ENCODE measurements around the gene YARS2. TPM values are rescaled to one million over a fixed set of nuclear protein-coding genes. Genes with fewer than 3 reads are reported as not detected.

The YARS2 gene
- polyA plus RNA-seq (2013, experiment 1 of 2): 15.7 TPM
- polyA plus RNA-seq (2013, experiment 2 of 2): 18.2 TPM

DNA sequence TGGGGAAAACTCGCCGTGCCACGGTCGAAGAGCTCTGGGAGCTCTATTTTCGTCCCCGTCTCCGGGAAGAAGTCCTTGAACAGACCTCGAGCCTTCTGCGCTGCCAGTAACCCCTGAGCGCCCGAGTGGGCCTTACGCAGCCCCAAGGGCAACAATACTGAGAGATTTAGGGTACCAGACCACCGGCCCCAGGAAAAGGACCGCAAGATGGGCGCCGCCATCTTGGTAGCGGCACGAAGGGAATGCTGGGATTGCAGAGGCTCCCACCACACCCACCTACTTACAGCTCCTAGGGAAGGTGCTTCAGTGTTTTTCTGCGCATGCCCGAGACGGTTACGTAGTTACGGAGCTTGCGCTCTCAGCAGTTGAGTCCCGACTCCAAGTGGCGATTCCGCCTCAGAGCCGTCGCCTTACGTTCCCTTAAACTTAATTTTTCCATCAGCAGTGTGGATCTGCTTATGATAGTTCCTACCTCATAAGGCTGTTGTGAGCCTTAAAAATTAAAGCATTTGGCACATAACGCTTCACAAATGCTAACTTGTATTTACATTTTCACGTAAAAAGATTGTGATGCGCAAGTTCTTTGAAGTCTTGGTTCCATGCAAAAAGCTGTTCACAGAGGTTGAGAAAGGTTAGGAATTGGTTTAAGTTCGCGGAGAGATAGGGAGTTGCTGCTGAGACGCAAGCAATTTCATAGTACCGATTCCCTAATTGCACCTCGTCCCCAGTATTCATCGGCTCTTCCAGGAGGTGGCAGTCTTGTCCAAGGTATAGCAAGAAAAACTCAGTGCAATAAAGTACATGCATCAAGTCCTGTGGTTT lies at the start of gene YARS2:
Gene YARS2, minus strand, starts transcription at position 244 of the 822 bp plus-strand sequence. Its CDS starts 23 bp downstream, at position 221.
- H2BK15ac ChIP-seq (ENCODE audit: low read depth, poor library complexity, severe bottlenecking): peak within 1 kb of the TSS; percentile 74
- peak within 1 kb of the TSS; percentile 93 for H3K9ac ChIP-seq (ENCODE audit: low read length)
- peaks cover 11 to 30% of the 10 kb centered on the region in 2 experiments for H3K36me3 ChIP-seq (ENCODE audit: control insufficient read depth in 1 of 2, insufficient read depth in 2 of 2, low read depth in 1 of 2, low read length in 2 of 2)
- DNase-seq: peak; percentile 98
- H3K27me3 ChIP-seq (ENCODE audit: control insufficient read depth in 1 of 2, insufficient read depth in 1 of 2, low read length in 2 of 2): no peaks in the 10 kb centered on the region
- peak within 1 kb of the TSS; percentile 88 to 95 for H3K4ac ChIP-seq (ENCODE audit: low read depth in 1 of 2, low read length in 2 of 2)
- H3K18ac ChIP-seq (ENCODE audit: low read depth in 1 of 2, low read length in 2 of 2): peak within 1 kb of the TSS; percentile 90 to 98
- H3K27ac ChIP-seq (ENCODE audit: low read length, poor library complexity, severe bottlenecking): peak within 1 kb of the TSS; percentile 91
- H2AK5ac ChIP-seq (ENCODE audit: low read length, severe bottlenecking): no peak within 1 kb of the TSS
- H2BK120ac ChIP-seq (ENCODE audit: low read depth, low read length): peak within 1 kb of the TSS; percentile 92
- peak within 1 kb of the TSS; percentile 89 for H3K4me2 ChIP-seq (ENCODE audit: low read length, poor library complexity, severe bottlenecking)
- peak within 1 kb of the TSS; percentile 63 for H2BK5ac ChIP-seq (ENCODE audit: low read depth, low read length, poor library complexity, severe bottlenecking)
- H3K4me3 ChIP-seq (ENCODE audit: insufficient read depth in 1 of 2, low read depth in 1 of 2, low read length in 2 of 2): peak within 1 kb of the TSS; percentile 90 to 98
- peaks cover 2% of the 10 kb centered on the region for H3K4me1 ChIP-seq (ENCODE audit: control insufficient read depth, insufficient read depth, low read depth, low read length)
- peaks cover 6% of the 10 kb centered on the region for H3K79me1 ChIP-seq (replicated peaks; ENCODE audit: low read length, poor library complexity, severe bottlenecking)
- peak within 1 kb of the TSS; percentile 96 for H4K91ac ChIP-seq (ENCODE audit: low read length)
- peak within 1 kb of the TSS; percentile 58 for H2AFZ ChIP-seq (ENCODE audit: low read depth, low read length)
- peak within 1 kb of the TSS in 1 of 2 experiments; percentile 8 for H2BK12ac ChIP-seq (ENCODE audit: low read length in 2 of 2)
- under 1% methylated on average over 36 of the region's 39 CpGs for WGBS
- H3K14ac ChIP-seq (ENCODE audit: low read length in 2 of 2): peak within 1 kb of the TSS; percentile 77 to 93
- peak within 1 kb of the TSS; percentile 98 for H4K8ac ChIP-seq (ENCODE audit: low read length)
- peak within 1 kb of the TSS in 1 of 2 experiments; percentile 78 for H3K23ac ChIP-seq (ENCODE audit: low read length in 2 of 2)
- H3K9me3 ChIP-seq (ENCODE audit: control insufficient read depth, low read length): no peaks in the 10 kb centered on the region

DNA sequence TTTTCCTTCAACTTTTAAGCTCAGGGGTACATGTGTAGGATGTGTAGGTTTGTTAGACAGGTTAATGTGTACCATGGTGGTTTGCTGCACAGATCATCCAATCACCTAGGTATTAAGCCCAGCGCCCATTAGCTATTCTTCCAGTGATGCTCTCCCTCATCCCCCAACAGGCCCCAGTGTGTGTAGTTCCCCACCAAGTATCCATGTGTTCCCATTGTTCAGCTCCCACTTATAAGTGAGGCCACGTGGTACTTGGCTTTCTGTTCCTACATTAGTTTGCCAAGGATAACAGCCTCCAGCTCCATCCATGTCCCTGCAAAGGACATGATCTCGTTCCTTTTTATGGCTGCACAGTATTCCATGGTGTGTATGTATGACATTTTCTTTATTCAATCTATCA lies 48.6 kb upstream of the YARS2 start:
- Histone ChIP-seq H3K4ac (ENCODE audit: low read depth in 1 of 2, low read length in 2 of 2) (no peak overlapping the region), H3K27me3 (ENCODE audit: control insufficient read depth in 1 of 2, insufficient read depth in 1 of 2, low read length in 2 of 2) (no peaks in the 10 kb centered on the region), H3K36me3 (ENCODE audit: control insufficient read depth in 1 of 2, insufficient read depth in 2 of 2, low read depth in 1 of 2, low read length in 2 of 2) (no peaks in the 10 kb centered on the region), H3K14ac (ENCODE audit: low read length in 2 of 2) (peak overlapping the region in 1 of 2 experiments; percentile 3), H2AFZ (ENCODE audit: low read depth, low read length) (no peak overlapping the region), H3K9me3 (ENCODE audit: control insufficient read depth, low read length) (peaks cover 4% of the 10 kb centered on the region), H2BK5ac (ENCODE audit: low read depth, low read length, poor library complexity, severe bottlenecking) (no peak overlapping the region), H3K4me2 (ENCODE audit: low read length, poor library complexity, severe bottlenecking) (no peak overlapping the region), H4K8ac (ENCODE audit: low read length) (no peak overlapping the region), H2BK12ac (ENCODE audit: low read length in 2 of 2) (no peak overlapping the region), H2BK120ac (ENCODE audit: low read depth, low read length) (no peak overlapping the region), H4K91ac (ENCODE audit: low read length) (no peak overlapping the region), H2AK5ac (ENCODE audit: low read length, severe bottlenecking) (no peak overlapping the region), H3K79me1 (replicated peaks; ENCODE audit: low read length, poor library complexity, severe bottlenecking) (no peaks in the 10 kb centered on the region), H3K4me1 (ENCODE audit: control insufficient read depth, insufficient read depth, low read depth, low read length) (no peaks in the 10 kb centered on the region), H3K23ac (ENCODE audit: low read length in 2 of 2) (no peak overlapping the region), H3K9ac (ENCODE audit: low read length) (no peak overlapping the region), H3K27ac (ENCODE audit: low read length, poor library complexity, severe bottlenecking) (no peak overlapping the region), H3K18ac (ENCODE audit: low read depth in 1 of 2, low read length in 2 of 2) (no peak overlapping the region), H2BK15ac (ENCODE audit: low read depth, poor library complexity, severe bottlenecking) (no peak overlapping the region), H3K4me3 (ENCODE audit: insufficient read depth in 1 of 2, low read depth in 1 of 2, low read length in 2 of 2) (no peak overlapping the region)
- WGBS: 67% methylated on average over 3 of the region's 3 CpGs
- no peak for DNase-seq

DNA sequence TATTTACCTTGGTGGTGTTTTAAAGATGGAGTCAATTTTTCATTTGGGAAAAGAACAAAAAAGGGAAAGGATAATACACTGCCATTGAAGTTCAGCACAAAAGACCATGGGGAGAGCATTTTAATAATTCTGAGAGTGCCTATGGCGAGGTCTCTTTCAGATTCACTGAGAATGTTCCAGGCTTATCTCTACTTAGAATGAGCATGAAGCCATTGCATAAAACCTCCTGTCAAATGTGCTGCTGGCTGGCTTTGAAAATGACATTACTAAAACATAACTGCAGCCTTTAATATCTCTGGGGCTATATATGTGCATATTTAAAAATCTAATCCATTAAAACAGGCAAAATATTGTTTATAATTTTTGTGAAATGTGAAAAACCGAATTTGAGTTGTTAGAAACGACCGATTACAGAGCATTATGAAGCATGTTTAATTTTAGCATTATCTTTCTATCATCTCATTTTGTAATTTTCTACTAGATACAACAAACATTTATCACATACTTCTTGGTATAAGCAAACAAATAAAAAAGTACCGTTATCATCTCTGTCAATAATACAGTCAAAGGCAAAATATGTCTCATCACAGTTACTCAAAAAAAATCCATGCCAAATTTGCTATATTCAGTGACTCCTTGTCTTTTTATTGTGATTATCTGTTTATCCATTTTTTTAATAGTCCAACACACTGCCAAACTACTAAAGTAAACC lies 45.7 kb upstream of the YARS2 start:
- H2AFZ ChIP-seq (ENCODE audit: low read depth, low read length): no peak overlapping the region
- H3K36me3 ChIP-seq (ENCODE audit: control insufficient read depth in 1 of 2, insufficient read depth in 2 of 2, low read depth in 1 of 2, low read length in 2 of 2): no peaks in the 10 kb centered on the region
- no peak overlapping the region for H2BK5ac ChIP-seq (ENCODE audit: low read depth, low read length, poor library complexity, severe bottlenecking)
- DNase-seq: no peak
- no peaks in the 10 kb centered on the region for H3K79me1 ChIP-seq (replicated peaks; ENCODE audit: low read length, poor library complexity, severe bottlenecking)
- no peaks in the 10 kb centered on the region for H3K27me3 ChIP-seq (ENCODE audit: control insufficient read depth in 1 of 2, insufficient read depth in 1 of 2, low read length in 2 of 2)
- H3K9me3 ChIP-seq (ENCODE audit: control insufficient read depth, low read length): no peaks in the 10 kb centered on the region
- WGBS: 95% methylated on average over 2 of the region's 5 CpGs
- H3K4me2 ChIP-seq (ENCODE audit: low read length, poor library complexity, severe bottlenecking): no peak overlapping the region
- H2AK5ac ChIP-seq (ENCODE audit: low read length, severe bottlenecking): no peak overlapping the region
- H3K4me1 ChIP-seq (ENCODE audit: control insufficient read depth, insufficient read depth, low read depth, low read length): no peaks in the 10 kb centered on the region
- no peak overlapping the region for H2BK12ac ChIP-seq (ENCODE audit: low read length in 2 of 2)
- H3K27ac ChIP-seq (ENCODE audit: low read length, poor library complexity, severe bottlenecking): no peak overlapping the region
- no peak overlapping the region for H3K4me3 ChIP-seq (ENCODE audit: insufficient read depth in 1 of 2, low read depth in 1 of 2, low read length in 2 of 2)
- no peak overlapping the region for H3K23ac ChIP-seq (ENCODE audit: low read length in 2 of 2)
- H2BK15ac ChIP-seq (ENCODE audit: low read depth, poor library complexity, severe bottlenecking): no peak overlapping the region
- no peak overlapping the region for H3K14ac ChIP-seq (ENCODE audit: low read length in 2 of 2)
- no peak overlapping the region for H4K8ac ChIP-seq (ENCODE audit: low read length)
- H4K91ac ChIP-seq (ENCODE audit: low read length): no peak overlapping the region
- H3K9ac ChIP-seq (ENCODE audit: low read length): no peak overlapping the region
- no peak overlapping the region for H3K4ac ChIP-seq (ENCODE audit: low read depth in 1 of 2, low read length in 2 of 2)
- H3K18ac ChIP-seq (ENCODE audit: low read depth in 1 of 2, low read length in 2 of 2): no peak overlapping the region
- H2BK120ac ChIP-seq (ENCODE audit: low read depth, low read length): no peak overlapping the region

DNA sequence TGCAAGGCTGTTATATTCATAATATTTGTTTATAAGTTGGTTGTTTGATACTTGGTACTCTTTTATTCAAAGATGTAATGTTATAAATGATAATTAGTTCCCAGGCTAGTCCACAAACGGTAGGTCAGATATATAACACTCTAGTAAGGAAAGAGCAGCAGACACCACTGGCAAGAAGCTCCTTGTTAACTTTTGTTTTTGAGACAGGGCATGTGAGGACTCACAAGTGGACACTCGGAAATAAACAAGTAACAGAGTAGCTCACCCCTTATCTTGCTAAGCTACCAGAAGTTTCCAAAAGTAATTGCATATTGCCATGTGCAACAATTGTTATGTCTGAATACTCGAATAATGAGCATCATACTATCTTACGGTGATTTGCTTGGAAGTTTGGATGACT lies 38.6 kb upstream of the YARS2 start:
- no peaks in the 10 kb centered on the region for H3K9me3 ChIP-seq (ENCODE audit: control insufficient read depth, low read length)
- no peaks in the 10 kb centered on the region for H3K4me1 ChIP-seq (ENCODE audit: control insufficient read depth, insufficient read depth, low read depth, low read length)
- H3K4ac ChIP-seq (ENCODE audit: low read depth in 1 of 2, low read length in 2 of 2): no peak overlapping the region
- H3K27ac ChIP-seq (ENCODE audit: low read length, poor library complexity, severe bottlenecking): no peak overlapping the region
- H3K23ac ChIP-seq (ENCODE audit: low read length in 2 of 2): no peak overlapping the region
- H3K4me3 ChIP-seq (ENCODE audit: insufficient read depth in 1 of 2, low read depth in 1 of 2, low read length in 2 of 2): no peak overlapping the region
- no peak overlapping the region for H2BK5ac ChIP-seq (ENCODE audit: low read depth, low read length, poor library complexity, severe bottlenecking)
- no peaks in the 10 kb centered on the region for H3K27me3 ChIP-seq (ENCODE audit: control insufficient read depth in 1 of 2, insufficient read depth in 1 of 2, low read length in 2 of 2)
- no peak overlapping the region for H2BK12ac ChIP-seq (ENCODE audit: low read length in 2 of 2)
- no peak overlapping the region for H3K18ac ChIP-seq (ENCODE audit: low read depth in 1 of 2, low read length in 2 of 2)
- no peak overlapping the region for H3K9ac ChIP-seq (ENCODE audit: low read length)
- H3K4me2 ChIP-seq (ENCODE audit: low read length, poor library complexity, severe bottlenecking): no peak overlapping the region
- no peak overlapping the region for H3K14ac ChIP-seq (ENCODE audit: low read length in 2 of 2)
- 79% methylated on average over 2 of the region's 4 CpGs for WGBS
- H4K91ac ChIP-seq (ENCODE audit: low read length): no peak overlapping the region
- no peak overlapping the region for H2AFZ ChIP-seq (ENCODE audit: low read depth, low read length)
- H3K36me3 ChIP-seq (ENCODE audit: control insufficient read depth in 1 of 2, insufficient read depth in 2 of 2, low read depth in 1 of 2, low read length in 2 of 2): peaks cover 0 to 3% of the 10 kb centered on the region in 2 experiments
- no peak overlapping the region for H4K8ac ChIP-seq (ENCODE audit: low read length)
- no peak overlapping the region for H2AK5ac ChIP-seq (ENCODE audit: low read length, severe bottlenecking)
- DNase-seq: no peak
- H2BK15ac ChIP-seq (ENCODE audit: low read depth, poor library complexity, severe bottlenecking): no peak overlapping the region
- no peaks in the 10 kb centered on the region for H3K79me1 ChIP-seq (replicated peaks; ENCODE audit: low read length, poor library complexity, severe bottlenecking)
- H2BK120ac ChIP-seq (ENCODE audit: low read depth, low read length): no peak overlapping the region

Data from mesenchymal stem cell (in vitro differentiated cells and primary cell).